ENCODE measurements around the gene PTPN11. TPM values are rescaled to one million over a fixed set of nuclear protein-coding genes. Genes with fewer than 3 reads are reported as not detected.

The PTPN11 gene
- polyA plus RNA-seq, 1 donor from 2014 or later, result 92.5 TPM

DNA sequence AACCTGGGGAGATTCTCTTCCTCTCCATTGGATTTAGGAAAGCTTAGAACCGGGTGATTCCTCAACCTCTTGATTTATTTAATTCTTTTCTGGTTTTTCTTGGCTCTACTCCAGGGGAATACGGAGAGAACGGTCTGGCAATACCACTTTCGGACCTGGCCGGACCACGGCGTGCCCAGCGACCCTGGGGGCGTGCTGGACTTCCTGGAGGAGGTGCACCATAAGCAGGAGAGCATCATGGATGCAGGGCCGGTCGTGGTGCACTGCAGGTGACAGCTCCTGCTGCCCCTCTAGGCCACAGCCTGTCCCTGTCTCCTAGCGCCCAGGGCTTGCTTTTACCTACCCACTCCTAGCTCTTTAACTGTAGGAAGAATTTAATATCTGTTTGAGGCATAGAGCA lies 67.6 kb downstream of the PTPN11 start (continued):
- no peak for TF ChIP-seq MXI1 (conservative IDR thresholded peaks at IDR 0.05; ENCODE audit: poor library complexity, severe bottlenecking)

DNA sequence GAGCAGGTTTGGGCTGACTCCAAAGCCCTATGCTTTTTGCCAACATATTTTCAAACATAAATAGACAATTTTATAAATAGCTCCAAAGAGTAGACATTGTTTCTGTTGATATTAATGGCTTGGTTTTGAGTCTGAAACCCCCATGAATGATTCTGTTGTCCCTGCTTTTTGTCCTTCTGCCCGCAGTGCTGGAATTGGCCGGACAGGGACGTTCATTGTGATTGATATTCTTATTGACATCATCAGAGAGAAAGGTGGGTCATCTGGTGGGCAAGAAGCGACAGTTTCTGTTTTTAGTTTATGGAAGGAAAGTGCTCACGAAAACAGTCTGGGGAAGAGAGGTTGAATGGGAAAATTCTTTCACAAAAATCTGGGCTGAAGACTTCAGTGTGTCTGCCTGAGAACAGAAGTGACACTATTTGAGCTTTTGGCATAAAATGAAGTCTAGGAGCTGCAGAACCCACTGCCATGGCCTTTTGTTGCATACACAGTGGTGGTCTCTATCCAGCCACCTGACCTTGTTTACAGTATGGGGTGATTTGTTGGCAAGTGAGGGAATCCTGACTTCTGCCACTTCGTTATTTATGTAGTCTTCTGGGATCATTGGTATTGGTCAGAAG lies 69.6 kb downstream of the PTPN11 start:
- Histone ChIP-seq H3K79me2 (replicated peaks; ENCODE audit: insufficient read depth, low read length) (no peaks in the 10 kb centered on the region), H3K9ac (ENCODE audit: low read length) (no peak overlapping the region), H3K27me3 (ENCODE audit: insufficient read depth, low read depth, low read length) (no peaks in the 10 kb centered on the region), H4K20me1 (ENCODE audit: insufficient read depth) (no peaks in the 10 kb centered on the region), H3K27ac (ENCODE audit: low read length) (no peak overlapping the region), H3K9me2 (ENCODE audit: insufficient read depth, low read length) (no peaks in the 10 kb centered on the region), H3K9me3 (ENCODE audit: low read length) (no peaks in the 10 kb centered on the region), H3F3A (ENCODE audit: insufficient read depth, low read length, poor library complexity, severe bottlenecking) (no peaks in the 10 kb centered on the region), H3K4me3 (ENCODE audit: low read length) (no peak overlapping the region), H2AFZ (ENCODE audit: low read depth, low read length) (no peak overlapping the region), H3K4me2 (ENCODE audit: low read length) (no peak overlapping the region), H3K36me3 (ENCODE audit: insufficient read depth, low read length) (peaks cover 7% of the 10 kb centered on the region)
- TF ChIP-seq EZH2 (IDR thresholded peaks at IDR 0.05; ENCODE audit: borderline replicate concordance, insufficient read depth, low read length, poor library complexity, severe bottlenecking) (no peak), TAF1 (IDR thresholded peaks at IDR 0.05; ENCODE audit: low read depth) (no peak), EP300 (conservative IDR thresholded peaks at IDR 0.05; ENCODE audit: poor library complexity, severe bottlenecking) (no peak), SMC3 (conservative IDR thresholded peaks at IDR 0.05; ENCODE audit: poor library complexity) (no peak), POLR2AphosphoS5 (IDR thresholded peaks at IDR 0.05) (no peak), MXI1 (conservative IDR thresholded peaks at IDR 0.05; ENCODE audit: poor library complexity, severe bottlenecking) (no peak), RAD21 (conservative IDR thresholded peaks at IDR 0.05) (no peak)
- TF ChIP-seq, protein P1, sequence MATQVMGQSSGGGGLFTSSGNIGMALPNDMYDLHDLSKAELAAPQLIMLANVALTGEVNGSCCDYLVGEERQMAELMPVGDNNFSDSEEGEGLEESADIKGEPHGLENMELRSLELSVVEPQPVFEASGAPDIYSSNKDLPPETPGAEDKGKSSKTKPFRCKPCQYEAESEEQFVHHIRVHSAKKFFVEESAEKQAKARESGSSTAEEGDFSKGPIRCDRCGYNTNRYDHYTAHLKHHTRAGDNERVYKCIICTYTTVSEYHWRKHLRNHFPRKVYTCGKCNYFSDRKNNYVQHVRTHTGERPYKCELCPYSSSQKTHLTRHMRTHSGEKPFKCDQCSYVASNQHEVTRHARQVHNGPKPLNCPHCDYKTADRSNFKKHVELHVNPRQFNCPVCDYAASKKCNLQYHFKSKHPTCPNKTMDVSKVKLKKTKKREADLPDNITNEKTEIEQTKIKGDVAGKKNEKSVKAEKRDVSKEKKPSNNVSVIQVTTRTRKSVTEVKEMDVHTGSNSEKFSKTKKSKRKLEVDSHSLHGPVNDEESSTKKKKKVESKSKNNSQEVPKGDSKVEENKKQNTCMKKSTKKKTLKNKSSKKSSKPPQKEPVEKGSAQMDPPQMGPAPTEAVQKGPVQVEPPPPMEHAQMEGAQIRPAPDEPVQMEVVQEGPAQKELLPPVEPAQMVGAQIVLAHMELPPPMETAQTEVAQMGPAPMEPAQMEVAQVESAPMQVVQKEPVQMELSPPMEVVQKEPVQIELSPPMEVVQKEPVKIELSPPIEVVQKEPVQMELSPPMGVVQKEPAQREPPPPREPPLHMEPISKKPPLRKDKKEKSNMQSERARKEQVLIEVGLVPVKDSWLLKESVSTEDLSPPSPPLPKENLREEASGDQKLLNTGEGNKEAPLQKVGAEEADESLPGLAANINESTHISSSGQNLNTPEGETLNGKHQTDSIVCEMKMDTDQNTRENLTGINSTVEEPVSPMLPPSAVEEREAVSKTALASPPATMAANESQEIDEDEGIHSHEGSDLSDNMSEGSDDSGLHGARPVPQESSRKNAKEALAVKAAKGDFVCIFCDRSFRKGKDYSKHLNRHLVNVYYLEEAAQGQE (IDR thresholded peaks at IDR 0.05; ENCODE audit: borderline replicate concordance), result no peak
- TF ChIP-seq, protein P2, sequence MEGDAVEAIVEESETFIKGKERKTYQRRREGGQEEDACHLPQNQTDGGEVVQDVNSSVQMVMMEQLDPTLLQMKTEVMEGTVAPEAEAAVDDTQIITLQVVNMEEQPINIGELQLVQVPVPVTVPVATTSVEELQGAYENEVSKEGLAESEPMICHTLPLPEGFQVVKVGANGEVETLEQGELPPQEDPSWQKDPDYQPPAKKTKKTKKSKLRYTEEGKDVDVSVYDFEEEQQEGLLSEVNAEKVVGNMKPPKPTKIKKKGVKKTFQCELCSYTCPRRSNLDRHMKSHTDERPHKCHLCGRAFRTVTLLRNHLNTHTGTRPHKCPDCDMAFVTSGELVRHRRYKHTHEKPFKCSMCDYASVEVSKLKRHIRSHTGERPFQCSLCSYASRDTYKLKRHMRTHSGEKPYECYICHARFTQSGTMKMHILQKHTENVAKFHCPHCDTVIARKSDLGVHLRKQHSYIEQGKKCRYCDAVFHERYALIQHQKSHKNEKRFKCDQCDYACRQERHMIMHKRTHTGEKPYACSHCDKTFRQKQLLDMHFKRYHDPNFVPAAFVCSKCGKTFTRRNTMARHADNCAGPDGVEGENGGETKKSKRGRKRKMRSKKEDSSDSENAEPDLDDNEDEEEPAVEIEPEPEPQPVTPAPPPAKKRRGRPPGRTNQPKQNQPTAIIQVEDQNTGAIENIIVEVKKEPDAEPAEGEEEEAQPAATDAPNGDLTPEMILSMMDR (IDR thresholded peaks at IDR 0.05; ENCODE audit: poor library complexity, severe bottlenecking), result no peak

DNA sequence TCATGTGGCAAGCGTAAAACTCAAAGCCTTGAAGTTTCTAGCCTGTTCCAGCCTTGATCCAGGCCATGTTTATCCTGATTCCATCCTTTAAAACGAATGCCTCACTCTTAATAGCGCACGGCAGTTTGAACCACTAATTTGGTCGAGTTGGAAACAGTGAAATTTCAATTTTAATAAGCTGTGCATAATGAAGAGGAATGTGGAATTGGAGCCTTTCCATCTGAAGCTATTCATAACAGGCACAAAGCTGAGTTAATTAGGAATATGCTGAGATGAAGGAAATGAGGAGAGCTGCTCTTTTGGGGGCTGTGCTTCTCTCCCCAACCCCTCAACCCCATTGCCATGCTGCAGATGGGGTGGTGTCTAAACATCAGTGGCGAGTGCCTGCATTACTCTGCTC lies 70.7 kb downstream of the PTPN11 start:
- Histone ChIP-seq H3K9me3 (ENCODE audit: low read length) (no peaks in the 10 kb centered on the region), H3K4me2 (ENCODE audit: low read length) (no peak overlapping the region), H3K9me2 (ENCODE audit: insufficient read depth, low read length) (no peaks in the 10 kb centered on the region), H4K20me1 (ENCODE audit: insufficient read depth) (no peaks in the 10 kb centered on the region), H3K4me3 (ENCODE audit: low read length) (no peak overlapping the region), H2AFZ (ENCODE audit: low read depth, low read length) (no peak overlapping the region), H3K9ac (ENCODE audit: low read length) (no peak overlapping the region), H3F3A (ENCODE audit: insufficient read depth, low read length, poor library complexity, severe bottlenecking) (no peaks in the 10 kb centered on the region), H3K27ac (ENCODE audit: low read length) (no peak overlapping the region), H3K36me3 (ENCODE audit: insufficient read depth, low read length) (peaks cover 7% of the 10 kb centered on the region), H3K79me2 (replicated peaks; ENCODE audit: insufficient read depth, low read length) (no peaks in the 10 kb centered on the region), H3K27me3 (ENCODE audit: insufficient read depth, low read depth, low read length) (no peaks in the 10 kb centered on the region)
- TF ChIP-seq, protein P1 (IDR thresholded peaks at IDR 0.05; ENCODE audit: borderline replicate concordance), result no peak
- no peak for TF ChIP-seq SMC3 (conservative IDR thresholded peaks at IDR 0.05; ENCODE audit: poor library complexity)
- no peak for TF ChIP-seq TAF1 (IDR thresholded peaks at IDR 0.05; ENCODE audit: low read depth)
- no peak for TF ChIP-seq MXI1 (conservative IDR thresholded peaks at IDR 0.05; ENCODE audit: poor library complexity, severe bottlenecking)
- TF ChIP-seq EP300 (conservative IDR thresholded peaks at IDR 0.05; ENCODE audit: poor library complexity, severe bottlenecking), result no peak
- no peak for TF ChIP-seq RAD21 (conservative IDR thresholded peaks at IDR 0.05)
- TF ChIP-seq POLR2AphosphoS5 (IDR thresholded peaks at IDR 0.05), result no peak
- TF ChIP-seq EZH2 (IDR thresholded peaks at IDR 0.05; ENCODE audit: borderline replicate concordance, insufficient read depth, low read length, poor library complexity, severe bottlenecking), result no peak
- TF ChIP-seq, protein P2 (IDR thresholded peaks at IDR 0.05; ENCODE audit: poor library complexity, severe bottlenecking), result no peak
